Measurements from ENCODE around the gene LRCH1.

Gene LRCH1

GRCh38 chr13:46565808-46566750 lies 13.1 kb downstream of the LRCH1 start:
- DNase-seq: no peak

GRCh38 chr13:46567671-46568070 lies 14.7 kb downstream of the LRCH1 start:
- no peak for DNase-seq

- DNase-seq: no peak
Measured at GRCh38 chr13:46569456-46569855, 16.5 kb downstream of the LRCH1 start.

GRCh38 chr13:46570273-46570672 lies 17.3 kb downstream of the LRCH1 start:
- DNase-seq: no peak

- DNase-seq: no peak
Measured at GRCh38 chr13:46571189-46571908, 18.4 kb downstream of the LRCH1 start.

GRCh38 chr13:46571909-46572595 lies 19.1 kb downstream of the LRCH1 start:
- no peak for DNase-seq

- no peak for DNase-seq
Measured at GRCh38 chr13:46572752-46573431, 19.9 kb downstream of the LRCH1 start.

GRCh38 chr13:46575301-46575771 lies 22.4 kb downstream of the LRCH1 start:
- DNase-seq: no peak

- no peak for DNase-seq
Measured at GRCh38 chr13:46575818-46576221, 22.9 kb downstream of the LRCH1 start.

- no peak for DNase-seq
Measured at GRCh38 chr13:46576762-46577161, 23.8 kb downstream of the LRCH1 start.

GRCh38 chr13:46577696-46578589 lies 25.0 kb downstream of the LRCH1 start:
- no peak for DNase-seq

GRCh38 chr13:46578590-46578975 lies 25.6 kb downstream of the LRCH1 start:
- no peak for DNase-seq

- no peak for DNase-seq
Measured at GRCh38 chr13:46580362-46580839, 27.4 kb downstream of the LRCH1 start.

GRCh38 chr13:46582190-46582589 lies 29.2 kb downstream of the LRCH1 start:
- DNase-seq: no peak

- no peak for DNase-seq
Measured at GRCh38 chr13:46586751-46587514, 34.0 kb downstream of the LRCH1 start.

GRCh38 chr13:46587807-46588418 lies 34.9 kb downstream of the LRCH1 start:
- no peak for DNase-seq

- DNase-seq: no peak
Measured at GRCh38 chr13:46592385-46592784, 39.4 kb downstream of the LRCH1 start.

GRCh38 chr13:46593398-46593797 lies 40.4 kb downstream of the LRCH1 start:
- DNase-seq: no peak

GRCh38 chr13:46594374-46595078 lies 41.6 kb downstream of the LRCH1 start:
- no peak for DNase-seq
